ENCODE measurements around the gene ENOSF1.

DNA sequence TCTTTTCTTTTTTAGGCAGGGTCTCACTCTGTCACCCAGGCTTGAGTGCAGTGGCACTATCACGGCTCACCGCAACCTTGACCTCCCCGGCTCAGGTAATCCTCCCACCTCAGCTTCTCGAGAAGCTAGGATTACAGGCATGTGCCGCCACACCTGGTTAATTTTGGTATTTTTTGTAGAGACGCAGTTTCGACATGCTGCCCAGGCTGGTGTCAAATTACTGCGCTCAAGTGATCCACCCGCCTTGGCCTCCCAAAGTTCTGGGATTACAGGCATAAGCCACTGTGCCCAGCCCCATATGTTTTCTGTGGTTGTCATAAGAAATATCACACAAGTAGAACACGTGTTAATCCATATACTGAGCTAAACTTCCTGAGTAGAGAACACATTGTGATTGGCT lies 14.6 kb downstream of the ENOSF1 start:
- TF ChIP-seq, protein P1, sequence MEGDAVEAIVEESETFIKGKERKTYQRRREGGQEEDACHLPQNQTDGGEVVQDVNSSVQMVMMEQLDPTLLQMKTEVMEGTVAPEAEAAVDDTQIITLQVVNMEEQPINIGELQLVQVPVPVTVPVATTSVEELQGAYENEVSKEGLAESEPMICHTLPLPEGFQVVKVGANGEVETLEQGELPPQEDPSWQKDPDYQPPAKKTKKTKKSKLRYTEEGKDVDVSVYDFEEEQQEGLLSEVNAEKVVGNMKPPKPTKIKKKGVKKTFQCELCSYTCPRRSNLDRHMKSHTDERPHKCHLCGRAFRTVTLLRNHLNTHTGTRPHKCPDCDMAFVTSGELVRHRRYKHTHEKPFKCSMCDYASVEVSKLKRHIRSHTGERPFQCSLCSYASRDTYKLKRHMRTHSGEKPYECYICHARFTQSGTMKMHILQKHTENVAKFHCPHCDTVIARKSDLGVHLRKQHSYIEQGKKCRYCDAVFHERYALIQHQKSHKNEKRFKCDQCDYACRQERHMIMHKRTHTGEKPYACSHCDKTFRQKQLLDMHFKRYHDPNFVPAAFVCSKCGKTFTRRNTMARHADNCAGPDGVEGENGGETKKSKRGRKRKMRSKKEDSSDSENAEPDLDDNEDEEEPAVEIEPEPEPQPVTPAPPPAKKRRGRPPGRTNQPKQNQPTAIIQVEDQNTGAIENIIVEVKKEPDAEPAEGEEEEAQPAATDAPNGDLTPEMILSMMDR (IDR thresholded peaks at IDR 0.05), result no peak
- TF ChIP-seq POLR2A (IDR thresholded peaks at IDR 0.05), result no peak
